Measurements from ENCODE around the gene SLC5A8.

The SLC5A8 gene, protein sequence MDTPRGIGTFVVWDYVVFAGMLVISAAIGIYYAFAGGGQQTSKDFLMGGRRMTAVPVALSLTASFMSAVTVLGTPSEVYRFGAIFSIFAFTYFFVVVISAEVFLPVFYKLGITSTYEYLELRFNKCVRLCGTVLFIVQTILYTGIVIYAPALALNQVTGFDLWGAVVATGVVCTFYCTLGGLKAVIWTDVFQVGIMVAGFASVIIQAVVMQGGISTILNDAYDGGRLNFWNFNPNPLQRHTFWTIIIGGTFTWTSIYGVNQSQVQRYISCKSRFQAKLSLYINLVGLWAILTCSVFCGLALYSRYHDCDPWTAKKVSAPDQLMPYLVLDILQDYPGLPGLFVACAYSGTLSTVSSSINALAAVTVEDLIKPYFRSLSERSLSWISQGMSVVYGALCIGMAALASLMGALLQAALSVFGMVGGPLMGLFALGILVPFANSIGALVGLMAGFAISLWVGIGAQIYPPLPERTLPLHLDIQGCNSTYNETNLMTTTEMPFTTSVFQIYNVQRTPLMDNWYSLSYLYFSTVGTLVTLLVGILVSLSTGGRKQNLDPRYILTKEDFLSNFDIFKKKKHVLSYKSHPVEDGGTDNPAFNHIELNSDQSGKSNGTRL

DNA sequence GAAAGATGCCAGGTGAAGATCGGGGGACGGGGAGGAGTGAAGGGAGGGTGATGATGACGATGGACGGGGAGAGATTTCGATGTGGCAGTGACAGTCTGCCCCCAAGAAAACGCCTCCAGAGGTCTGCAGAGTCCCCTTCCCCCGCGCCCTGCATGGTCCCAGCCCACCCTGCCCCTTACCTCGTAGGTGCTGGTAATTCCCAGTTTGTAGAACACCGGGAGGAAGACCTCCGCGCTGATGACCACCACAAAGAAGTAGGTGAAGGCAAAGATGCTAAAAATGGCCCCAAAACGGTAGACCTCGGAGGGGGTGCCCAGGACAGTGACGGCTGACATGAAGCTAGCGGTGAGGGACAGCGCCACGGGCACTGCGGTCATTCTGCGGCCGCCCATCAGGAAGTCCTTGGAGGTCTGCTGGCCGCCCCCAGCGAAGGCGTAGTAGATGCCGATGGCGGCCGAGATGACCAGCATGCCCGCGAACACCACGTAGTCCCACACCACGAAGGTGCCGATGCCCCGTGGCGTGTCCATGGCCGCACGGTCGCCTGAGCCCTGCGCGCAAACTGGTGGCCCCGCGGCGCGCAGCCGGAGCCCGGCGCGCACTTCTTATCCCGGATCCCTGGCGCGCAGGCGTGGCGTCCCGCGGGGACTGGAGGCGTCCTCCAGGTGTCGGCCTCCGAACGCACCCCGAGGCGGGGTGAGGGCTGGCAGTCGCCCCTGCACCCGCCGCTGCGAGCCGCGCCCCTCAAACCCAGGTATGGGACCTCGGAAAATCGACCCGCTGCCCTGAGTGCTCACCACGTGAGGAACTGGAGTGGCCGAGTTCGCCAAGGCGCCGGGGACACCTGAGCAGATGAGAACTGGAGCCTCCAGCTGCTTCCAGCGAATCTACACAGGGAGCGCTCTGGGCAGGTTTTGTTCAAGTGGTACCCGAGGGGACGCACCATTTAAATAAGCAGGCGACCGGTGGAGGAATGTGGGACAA, at the start of gene SLC5A8:
TSS of gene SLC5A8 (minus strand) at position 920 of the 984 bp plus-strand sequence. CDS start at position 530, 390 bp downstream.
- DNase-seq, result no peak

DNA sequence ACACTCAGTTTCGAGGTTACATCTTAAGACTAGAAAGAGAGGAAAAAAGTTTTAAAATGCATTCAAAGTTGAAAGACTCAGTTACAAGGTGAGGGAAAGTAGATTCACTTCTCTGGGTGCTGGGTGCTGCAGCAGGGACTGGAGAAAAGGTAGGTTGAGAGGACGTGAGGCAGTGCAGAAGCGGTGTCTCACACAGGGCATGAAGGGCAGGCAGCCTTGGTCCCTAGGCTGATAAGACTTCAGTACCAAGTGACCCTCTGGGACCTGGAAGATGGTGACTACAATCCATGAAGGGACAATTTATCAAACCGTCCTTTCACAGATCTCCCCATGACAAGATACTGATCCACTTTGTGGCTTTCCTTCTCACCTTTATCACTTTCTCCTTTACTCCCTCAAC, 47.3 kb upstream of the SLC5A8 start:
- DNase-seq, result no peak

DNA sequence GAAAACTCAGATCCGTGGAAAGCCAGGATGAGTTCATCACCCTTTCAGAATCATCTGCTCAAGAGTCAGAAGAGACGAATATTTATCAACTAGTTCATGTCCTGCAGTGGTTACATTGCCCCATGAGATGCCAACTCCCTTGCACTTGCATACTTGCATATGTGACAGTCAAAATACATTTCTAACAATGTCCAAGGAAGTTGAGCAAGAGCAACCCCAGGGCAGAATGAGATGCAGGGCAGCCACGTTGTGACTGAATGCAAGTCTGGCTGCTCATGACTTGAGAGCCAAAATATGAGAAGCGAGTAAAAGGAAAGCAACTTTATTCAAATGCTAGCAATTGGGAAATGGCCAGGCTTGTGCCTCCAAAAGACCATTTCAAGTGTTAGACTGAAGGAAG, 46.2 kb upstream of the SLC5A8 start:
- no peak for DNase-seq

DNA sequence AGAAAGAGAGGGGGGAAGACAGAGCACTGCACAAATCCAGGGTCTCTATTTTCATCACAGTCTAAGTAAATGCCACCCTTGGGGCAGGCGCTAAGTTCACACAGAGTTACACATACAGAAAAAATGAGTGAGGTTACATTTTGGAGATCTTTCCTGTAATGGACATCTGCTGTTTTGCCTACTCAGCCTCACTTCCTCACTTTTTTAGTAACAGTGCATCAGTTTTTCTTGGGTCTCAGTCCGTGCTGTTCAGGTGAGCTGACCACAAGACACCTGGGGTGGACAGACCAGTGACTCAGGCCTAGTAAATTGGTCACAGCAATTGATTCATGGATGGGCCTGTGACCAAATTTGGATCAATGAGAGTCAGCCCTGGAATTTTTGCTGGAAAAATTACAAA, 33.6 kb upstream of the SLC5A8 start:
- no peak for DNase-seq

DNA sequence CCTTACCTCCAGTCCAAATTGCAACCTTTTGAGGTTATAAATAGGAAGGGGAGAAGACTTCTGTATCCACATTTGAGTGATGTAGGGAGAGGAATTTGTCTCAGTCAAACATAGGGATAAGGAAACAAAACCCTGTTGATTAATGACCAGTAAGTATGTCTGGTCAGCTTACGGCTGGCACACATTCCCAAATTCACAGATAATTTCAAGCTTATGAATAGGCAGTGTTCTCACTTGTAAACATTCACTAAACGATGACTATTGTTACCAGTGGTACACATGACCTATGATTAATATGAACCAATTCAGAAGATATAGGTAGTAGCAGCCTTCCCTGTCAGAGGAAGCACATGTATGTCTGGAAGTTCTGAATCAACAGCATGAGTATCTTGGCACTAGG, 33.0 kb upstream of the SLC5A8 start:
- DNase-seq, result no peak

DNA sequence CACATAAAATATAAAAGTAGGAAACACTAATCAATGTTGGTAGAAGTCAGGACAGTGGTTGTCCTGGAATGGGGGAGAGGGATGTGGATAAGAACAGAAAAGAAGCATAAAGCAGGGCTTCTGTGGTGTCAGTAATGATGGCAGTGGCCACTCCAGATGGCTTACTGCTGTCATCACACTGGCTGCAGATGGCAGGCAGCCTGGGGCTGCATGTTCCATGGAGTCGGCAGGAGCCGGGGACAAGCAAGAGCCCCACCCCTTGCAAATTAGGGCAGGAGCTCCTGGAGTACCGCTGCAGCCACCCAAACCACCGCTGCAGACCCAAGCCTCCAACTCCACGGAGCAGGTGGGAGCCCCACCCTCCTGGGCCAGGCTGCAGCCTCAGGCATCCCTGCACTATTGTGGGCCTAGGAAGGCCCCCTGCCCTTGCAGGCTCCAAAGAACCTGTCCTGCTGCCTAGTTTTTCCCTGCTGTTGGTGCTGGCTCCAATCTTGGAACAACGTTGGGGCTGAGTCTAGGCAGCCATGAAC, 28.8 kb upstream of the SLC5A8 start:
- no peak for DNase-seq

DNA sequence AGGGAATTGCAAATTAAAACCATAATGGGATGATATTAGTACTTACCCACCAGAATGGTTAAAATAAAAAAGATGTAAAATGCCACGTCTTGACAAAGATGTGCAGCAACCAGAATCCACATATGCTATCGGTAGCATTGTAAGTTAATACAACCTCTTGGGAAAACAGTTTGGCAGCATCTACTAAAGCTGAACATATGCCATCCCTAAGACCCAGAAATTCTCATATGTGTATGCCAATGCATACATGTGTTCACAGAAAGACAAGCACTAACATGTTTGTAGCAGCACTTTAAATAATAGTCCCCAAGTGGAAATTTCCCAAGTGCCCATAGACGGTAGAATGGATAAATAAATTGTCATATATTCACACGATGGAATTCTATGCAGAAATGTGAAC, 28.3 kb upstream of the SLC5A8 start:
- no peak for DNase-seq

DNA sequence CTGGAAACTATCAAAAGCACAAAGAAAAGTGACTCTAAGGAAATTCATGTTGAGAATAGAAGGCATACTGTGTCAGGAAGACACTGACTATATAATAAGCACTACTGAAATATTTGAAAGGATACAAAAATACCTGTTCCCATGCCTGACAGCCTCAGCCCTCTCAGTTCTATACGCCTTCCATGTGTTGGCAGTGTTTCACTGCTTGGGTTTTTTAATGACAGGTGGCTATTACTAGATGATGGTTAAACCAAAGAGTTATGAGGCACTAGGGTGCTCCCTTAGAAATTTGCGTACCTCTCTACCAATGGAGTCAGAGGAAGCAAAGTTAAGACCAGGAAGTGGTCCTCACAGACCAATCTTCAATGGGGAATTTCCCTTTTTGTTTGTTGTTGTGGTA, 25.6 kb upstream of the SLC5A8 start:
- no peak for DNase-seq

DNA sequence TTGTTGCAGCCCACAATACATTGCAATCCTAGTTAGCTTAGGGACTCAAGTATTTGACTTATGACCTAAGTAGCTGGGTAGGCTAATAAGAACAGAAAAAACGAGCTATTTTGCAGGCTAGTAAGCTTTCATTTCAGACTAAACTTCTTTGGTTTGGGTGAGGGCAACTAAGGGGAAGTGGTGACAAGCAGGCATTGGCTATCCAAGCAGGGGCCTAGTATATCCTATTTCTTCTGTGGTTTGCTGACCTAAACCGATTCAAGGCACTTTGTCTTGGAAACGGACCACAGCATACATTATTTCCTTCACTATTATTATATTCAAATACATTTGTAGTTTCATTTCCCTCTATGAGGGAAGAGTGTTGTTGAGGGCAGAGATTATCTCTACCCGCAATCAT, 21.6 kb upstream of the SLC5A8 start:
- DNase-seq, result no peak

DNA sequence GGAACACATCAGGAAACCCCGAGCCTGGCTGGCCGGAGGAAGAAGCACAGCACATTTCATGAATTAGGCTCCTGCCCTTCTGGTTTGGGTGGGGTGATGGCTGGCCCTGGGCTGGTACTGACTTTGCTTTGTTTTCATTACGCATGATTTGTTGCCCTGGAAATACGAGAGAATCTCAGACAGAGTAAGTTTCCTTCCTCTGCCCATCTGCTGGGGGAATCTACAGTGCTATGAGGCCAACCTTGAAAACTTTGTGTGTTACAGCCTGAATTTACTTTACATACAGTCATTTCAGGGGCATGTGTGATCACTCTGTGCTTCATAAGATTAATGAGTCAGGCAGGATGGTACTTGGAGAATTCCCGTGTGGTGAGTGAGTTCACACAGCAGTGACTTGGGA, 20.5 kb upstream of the SLC5A8 start:
- no peak for DNase-seq

DNA sequence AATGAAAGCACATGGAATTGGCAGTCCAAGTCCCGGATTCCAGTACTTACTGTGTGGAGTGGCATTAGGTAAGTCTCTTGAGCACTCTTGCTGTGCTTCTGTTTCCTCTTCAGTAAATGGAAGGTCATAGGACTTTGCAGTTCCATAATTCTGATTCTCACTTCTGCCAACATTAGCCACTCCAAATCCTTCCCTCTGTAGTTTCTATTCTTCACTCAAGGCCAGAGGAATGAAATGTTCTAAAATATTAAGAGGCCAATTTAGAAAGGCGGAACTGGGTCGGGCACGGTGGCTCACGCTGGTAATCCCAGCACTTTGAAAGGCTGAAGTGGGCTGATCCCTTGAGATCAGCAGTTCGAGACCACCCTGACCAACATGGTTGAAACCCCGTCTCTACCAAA, 19.8 kb upstream of the SLC5A8 start:
- no peak for DNase-seq

DNA sequence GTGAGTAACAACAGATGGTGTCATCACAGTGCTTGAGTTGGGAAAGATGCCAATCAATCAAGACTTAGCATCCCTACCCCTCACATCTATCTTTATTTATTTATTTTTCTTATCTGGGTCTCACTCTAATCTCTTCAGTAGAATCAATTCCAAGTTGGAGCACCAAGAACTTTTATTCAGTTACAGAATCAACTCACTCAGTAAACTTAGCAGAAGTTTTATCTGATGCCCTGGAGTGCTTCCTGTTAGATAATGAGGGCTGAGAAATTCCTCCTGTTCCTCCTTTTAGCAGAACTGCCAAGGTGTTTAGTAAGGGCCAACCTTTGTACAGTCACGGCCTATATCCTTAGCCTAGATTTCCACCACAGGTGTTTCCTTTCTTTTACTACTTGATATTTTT, 11.3 kb upstream of the SLC5A8 start:
- no peak for DNase-seq

DNA sequence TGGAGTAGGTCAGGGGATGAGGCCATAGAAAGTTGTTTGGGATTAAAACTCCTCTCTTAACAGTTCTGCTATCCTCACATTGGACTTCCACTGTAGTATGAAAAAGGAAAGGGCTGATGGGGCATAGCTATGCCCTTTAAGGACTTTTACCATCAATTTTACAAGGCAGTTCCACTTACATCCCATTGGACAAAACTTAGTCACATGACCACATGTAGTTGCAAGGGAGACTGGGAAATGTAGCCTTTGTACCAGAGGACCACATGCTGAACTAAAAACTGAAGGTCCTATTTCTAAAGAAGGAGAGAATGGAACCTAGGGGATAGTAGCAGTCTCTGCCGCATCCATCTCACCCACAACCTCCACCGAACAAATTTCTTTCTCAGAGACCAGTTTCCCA, 6.8 kb upstream of the SLC5A8 start:
- no peak for DNase-seq

DNA sequence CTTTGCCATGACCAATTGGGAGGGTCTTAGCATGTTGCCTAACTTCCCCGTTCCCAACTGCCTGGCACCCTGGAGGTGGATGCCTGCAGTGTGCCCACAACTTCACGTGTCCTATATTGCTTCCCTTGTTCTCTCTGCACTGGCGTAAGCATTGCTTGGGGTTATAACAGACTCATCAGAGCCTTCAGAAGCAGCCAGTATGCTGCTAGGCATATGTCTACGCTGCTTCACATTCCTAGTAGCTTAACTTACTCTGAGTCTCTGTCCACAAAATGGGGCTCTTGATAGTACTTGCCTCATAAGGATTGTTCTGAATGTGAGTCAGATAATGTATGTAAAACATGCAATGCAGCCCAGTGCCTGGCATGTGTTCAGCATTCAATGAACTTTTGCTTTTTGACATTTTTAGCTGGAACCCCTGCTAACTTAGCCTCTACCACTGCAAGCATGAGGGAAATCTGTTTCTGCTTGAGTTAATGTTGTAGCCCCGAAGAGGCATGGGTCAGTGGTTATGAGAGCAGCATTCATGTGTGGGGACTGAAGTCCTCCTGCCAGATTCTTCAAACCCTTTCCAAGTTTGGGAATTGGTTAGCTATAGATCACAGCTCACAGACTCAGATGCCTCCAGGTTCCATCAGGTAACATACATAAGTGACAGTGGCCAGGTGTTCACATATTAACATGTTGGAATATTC, 2.8 kb downstream of the SLC5A8 start:
- DNase-seq, result no peak

DNA sequence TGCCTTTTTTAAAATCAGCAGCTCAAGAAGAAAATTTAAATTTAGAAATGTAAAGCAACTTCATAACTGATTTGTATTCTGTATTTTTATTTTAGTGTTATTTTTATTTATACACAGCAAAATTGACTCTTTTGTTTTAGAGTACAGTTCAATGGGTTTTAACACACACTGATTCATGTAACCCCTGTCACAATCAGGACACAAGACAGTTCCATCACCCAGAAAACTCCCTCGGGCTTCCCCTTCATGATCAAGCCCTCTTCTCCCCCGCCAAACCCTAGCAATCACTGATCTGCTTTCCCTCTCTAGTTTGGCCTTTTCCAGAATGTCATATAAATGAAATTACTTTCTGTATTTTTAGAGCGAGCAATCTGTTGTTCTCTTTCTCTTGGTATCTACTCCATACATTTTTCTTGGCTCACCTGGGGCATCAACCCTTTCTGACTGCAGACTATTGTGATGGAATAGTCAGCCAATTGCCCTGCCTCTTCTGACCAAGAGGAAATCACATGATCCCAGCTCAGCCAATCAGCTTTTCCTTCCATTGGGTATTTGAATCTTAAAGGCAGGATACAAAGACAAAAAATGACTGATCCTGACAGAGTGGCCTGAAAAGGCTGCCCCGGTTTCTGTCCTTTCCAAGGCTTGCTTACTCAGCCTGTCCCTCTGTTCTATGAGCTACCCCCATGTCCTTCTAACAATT, 5.3 kb downstream of the SLC5A8 start:
- DNase-seq, result no peak

DNA sequence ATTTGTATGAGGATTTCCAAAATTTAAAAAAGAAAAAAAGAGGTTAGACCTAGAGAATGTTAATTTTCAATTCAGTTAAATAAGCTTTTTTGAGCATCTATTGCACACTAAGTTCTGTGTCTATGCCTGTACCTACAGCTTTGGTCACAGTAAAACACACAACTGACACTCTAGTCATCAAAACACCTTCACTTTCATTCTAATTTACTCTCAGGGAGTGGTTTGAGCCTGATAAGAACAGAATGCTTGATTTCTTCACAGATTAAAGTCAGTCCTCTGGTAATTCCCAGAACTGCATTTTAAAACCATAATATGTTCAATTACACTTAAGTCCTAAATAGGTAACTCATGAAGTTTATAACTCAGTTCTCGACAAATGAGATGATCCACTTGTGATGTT, 9.2 kb downstream of the SLC5A8 start:
- DNase-seq, result no peak

DNA sequence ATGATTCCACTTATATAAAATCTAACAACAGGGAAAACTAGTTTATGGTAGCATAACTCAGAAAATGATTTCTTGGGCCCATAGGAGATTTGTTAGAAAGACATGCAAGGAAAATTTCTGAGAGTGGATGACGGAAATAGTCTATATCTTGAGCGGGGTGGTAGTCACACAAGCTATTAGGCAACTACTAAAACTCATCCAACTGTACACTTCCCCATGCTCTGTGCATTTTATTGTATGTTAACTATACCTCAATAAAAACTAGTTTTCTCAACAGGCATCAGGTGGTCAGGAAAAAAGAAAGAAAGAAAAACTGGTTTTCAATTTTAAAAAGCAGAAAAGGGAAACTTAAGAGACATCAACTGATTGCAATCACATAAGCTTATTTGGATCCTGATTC, 9.9 kb downstream of the SLC5A8 start:
- DNase-seq, result no peak

DNA sequence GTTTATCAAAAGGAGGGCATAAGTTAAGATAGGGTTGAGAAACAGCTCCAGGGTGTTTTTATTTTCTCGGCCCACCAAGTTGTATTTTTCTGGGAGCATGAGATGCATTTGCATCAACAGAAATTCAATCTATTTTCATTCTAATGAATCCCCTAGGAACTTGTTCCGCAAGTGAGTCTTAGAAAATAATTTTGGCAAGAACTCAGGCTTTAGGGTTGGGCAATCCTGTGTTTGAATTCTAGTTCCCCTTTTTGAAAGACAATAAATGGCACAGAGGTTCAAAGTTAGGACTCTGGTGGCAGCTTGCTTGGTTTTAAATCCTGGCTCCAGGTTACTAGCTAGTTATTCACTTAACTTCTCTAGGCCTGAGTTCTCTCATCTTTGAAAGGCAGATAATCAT, 23.7 kb downstream of the SLC5A8 start:
- DNase-seq, result no peak

DNA sequence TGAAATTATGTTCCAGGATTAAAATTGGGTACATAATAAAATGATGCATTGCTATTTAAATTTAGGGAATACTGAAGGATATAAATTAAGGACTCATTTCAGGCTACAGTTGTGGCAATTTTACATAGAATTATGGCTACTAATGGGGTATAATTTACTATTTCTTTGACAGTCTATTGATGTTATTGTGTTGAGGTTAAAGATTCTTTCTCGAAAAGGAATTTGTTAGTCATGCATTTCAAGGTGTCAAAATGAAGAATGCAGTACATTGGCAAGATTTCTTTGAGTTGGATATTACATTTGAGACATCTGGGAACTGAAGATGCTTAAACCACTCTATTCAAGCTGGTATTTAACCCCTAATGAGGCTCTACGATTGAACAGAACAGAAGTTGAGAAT, 28.3 kb downstream of the SLC5A8 start:
- DNase-seq, result no peak

DNA sequence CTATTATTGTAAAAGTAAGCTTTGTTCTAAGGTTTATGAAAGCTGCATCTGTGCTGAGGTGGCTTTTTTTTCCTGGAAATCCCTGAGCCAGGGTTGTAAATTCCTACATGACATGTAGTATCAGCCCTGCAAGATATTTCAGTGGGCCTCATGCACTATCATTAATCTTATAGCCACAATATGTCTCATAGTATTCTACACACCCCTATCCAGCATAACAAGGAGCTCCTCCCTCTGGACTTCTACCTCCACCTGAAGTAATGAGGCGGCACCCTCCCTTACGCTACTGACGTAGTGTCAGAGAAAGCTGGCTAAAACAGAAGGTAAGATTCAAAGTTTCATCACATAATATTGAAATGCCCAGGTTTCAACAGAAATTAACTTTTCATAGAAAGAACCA, 35.5 kb downstream of the SLC5A8 start:
- no peak for DNase-seq

DNA sequence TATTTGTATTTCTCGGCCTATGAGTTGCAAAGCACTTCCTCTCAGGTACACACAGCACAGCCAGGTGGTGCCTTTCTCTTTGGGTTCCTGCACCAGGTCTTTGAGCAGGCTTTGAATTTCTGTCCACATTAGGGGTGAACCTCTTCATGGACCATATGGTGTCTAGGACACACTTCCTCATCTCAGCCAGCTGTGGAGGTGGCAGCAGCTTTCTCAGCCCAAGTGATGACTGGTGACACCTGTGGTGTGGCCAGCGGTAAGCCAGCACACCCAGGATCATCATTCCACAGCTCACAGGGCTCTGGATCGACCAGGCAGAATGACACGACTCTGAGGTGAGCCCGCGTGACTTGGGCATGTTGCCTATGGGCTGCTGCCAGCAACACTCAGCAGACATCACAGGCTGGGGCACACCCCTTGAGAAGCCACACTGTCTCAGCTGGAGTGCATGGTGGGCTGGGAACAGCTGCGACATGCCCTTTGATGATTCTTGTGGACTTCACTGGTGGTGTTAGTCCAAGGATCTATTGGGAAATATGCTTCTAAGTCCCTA, 36.8 kb downstream of the SLC5A8 start:
- DNase-seq, result no peak

DNA sequence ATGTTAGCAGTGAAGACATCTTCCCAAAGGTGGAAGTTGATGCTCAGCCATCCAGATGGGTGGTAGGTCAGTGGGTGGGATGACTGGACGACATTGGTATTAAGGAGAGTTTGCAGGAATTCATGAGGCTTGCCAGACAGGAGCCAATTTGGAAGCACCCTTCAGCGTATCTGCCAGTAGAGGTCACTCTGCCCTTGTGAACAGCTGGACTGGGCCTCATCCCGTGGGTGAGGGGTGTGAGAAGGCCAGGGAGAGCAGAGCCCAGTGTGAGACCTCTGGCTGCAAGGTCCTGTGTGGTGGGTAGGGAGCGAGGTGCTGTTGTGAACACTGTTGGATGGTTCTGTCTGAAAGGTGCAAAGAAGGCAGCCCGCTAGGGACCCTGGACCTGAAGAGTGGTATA, 37.7 kb downstream of the SLC5A8 start:
- no peak for DNase-seq
